ENCODE measurements around the gene NFIB. TPM values are rescaled to one million over a fixed set of nuclear protein-coding genes. Genes with fewer than 3 reads are reported as not detected.

The NFIB gene
- total RNA-seq, 2 experiments from 2014 or later = not detected

GRCh38 chr9:14131356-14132088 lies 182.4 kb downstream of the NFIB start:
- Mint-ChIP-seq H3K4me3 (no peak overlapping the region), H3K27me3 (ENCODE audit: low read depth) (no peaks in the 10 kb centered on the region), H3K36me3 (ENCODE audit: low read depth) (no peaks in the 10 kb centered on the region), H3K27ac (no peak overlapping the region), H3K4me1 (ENCODE audit: low read depth) (no peaks in the 10 kb centered on the region), H3K9me3 (ENCODE audit: insufficient read depth) (no peaks in the 10 kb centered on the region)
- DNase-seq (no peak), ATAC-seq (no peak)
- ChIA-PET CTCF (no interaction called here), POLR2A (no interaction called here)

DNA sequence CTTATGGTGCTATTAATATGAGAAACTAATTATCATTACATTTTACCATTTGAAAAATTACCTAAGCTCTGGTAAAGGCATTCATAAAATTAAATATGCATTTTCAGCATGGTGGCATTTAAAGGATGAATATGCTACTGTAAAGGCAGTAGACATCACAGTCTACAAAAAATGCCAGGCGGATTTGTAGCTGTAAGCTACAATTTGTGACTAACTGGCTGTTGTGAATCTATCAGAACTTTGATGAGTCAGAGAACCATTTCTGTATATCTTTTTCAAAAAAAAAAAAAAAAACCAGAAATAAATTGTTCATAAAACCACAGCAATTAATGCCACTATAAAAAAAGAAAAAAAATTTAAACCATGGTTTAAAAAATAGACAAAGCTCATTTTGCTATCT lies 186.3 kb downstream of the NFIB start:
- Mint-ChIP-seq H3K4me1 (ENCODE audit: low read depth) (no peaks in the 10 kb centered on the region), H3K27me3 (ENCODE audit: low read depth) (no peaks in the 10 kb centered on the region), H3K4me3 (no peak overlapping the region), H3K36me3 (ENCODE audit: low read depth) (no peaks in the 10 kb centered on the region), H3K9me3 (ENCODE audit: insufficient read depth) (no peaks in the 10 kb centered on the region), H3K27ac (no peak overlapping the region)
- ATAC-seq (no peak), DNase-seq (no peak)
- ChIA-PET POLR2A (no interaction called here), CTCF (no interaction called here)

DNA sequence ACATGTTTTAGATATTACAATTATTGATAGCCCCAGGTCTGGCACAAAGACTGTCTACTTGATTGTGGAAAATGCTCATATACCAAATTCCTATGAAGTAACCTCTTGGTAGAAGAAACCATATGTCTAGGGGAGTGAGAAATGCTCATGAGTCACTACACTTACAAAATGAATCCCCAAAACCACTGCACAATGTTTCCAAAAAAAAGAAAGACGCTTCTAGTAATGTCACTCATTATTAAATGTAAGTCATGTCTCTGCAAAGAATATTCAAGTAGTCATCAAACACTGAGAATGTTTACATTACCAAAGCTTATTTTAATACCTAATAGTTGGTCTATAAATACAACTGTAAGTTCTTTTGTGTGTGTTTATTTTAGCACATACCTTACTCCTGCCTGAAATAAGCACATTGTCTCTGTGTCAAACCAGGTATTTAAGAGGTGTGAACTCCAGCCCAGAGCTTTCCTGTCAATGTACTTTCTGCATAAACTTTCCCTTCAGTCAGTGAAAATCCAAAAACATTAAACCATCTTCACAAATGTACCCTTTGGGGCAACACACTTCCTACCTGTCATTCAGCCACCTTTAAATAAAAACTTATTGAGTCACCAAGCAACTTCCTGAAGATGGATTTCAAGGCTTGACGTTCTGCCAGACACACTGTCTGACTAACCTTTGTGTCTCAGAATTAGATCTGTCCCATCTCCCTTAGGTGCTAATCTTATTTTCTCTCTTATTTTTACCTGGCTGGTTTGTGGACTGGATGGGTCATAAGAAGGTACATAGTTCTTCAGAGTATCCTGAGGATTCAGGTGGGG lies 194.0 kb downstream of the NFIB start:
- Mint-ChIP-seq H3K27ac (no peak overlapping the region), H3K4me3 (no peak overlapping the region), H3K27me3 (ENCODE audit: low read depth) (no peaks in the 10 kb centered on the region), H3K4me1 (ENCODE audit: low read depth) (no peaks in the 10 kb centered on the region), H3K36me3 (ENCODE audit: low read depth) (no peaks in the 10 kb centered on the region), H3K9me3 (ENCODE audit: insufficient read depth) (no peaks in the 10 kb centered on the region)
- CTCF ChIA-PET = no interaction called here
- DNase-seq (no peak), ATAC-seq (no peak)
- POLR2A ChIA-PET = no interaction called here

GRCh38 chr9:14112226-14112625 lies 201.7 kb downstream of the NFIB start:
- H3K4me3 Mint-ChIP-seq = no peak overlapping the region
- CTCF ChIA-PET = no interaction called here

DNA sequence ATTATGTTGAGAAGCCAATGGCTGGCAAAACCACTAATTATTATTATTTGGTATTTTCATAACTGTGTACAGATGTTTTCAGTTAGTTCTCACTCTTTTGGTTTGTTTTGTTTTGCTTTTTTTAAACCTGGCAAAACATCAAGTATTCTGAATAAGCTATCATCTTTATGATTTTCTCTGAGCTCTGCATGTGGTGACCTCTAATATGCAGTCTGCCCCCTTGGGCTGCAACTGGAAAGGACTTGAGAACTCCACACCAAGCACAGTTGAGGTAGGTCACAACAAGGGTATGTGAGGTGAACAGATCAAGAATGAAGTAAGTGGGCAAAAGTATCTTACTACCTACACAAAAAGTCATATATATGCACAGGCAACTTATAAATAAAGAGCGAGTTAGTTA lies 202.2 kb downstream of the NFIB start:
- DNase-seq (no peak), ATAC-seq (no peak)
- ChIA-PET CTCF (no interaction called here), POLR2A (no interaction called here)
- H3K9me3 Mint-ChIP-seq (ENCODE audit: insufficient read depth) = no peaks in the 10 kb centered on the region
- H3K4me3 Mint-ChIP-seq = no peak overlapping the region
- H3K4me1 Mint-ChIP-seq (ENCODE audit: low read depth) = no peaks in the 10 kb centered on the region
- no peaks in the 10 kb centered on the region for H3K27me3 Mint-ChIP-seq (ENCODE audit: low read depth)
- no peaks in the 10 kb centered on the region for H3K36me3 Mint-ChIP-seq (ENCODE audit: low read depth)
- H3K27ac Mint-ChIP-seq = no peak overlapping the region

More at GRCh38 chr9:14112226-14112625, 201.7 kb downstream of the NFIB start:
- H3K9me3 Mint-ChIP-seq (ENCODE audit: insufficient read depth) = no peaks in the 10 kb centered on the region
- no peaks in the 10 kb centered on the region for H3K4me1 Mint-ChIP-seq (ENCODE audit: low read depth)
- ATAC-seq = no peak
- no peak for DNase-seq
- H3K36me3 Mint-ChIP-seq (ENCODE audit: low read depth) = no peaks in the 10 kb centered on the region
- no peak overlapping the region for H3K27ac Mint-ChIP-seq
- H3K27me3 Mint-ChIP-seq (ENCODE audit: low read depth) = no peaks in the 10 kb centered on the region
- POLR2A ChIA-PET = no interaction called here

GRCh38 chr9:14107977-14108376 lies 206.0 kb downstream of the NFIB start:
- POLR2A ChIA-PET = no interaction called here
- no peak overlapping the region for H3K27ac Mint-ChIP-seq
- CTCF ChIA-PET = no interaction called here
- H3K27me3 Mint-ChIP-seq (ENCODE audit: low read depth) = no peaks in the 10 kb centered on the region
- no peak for ATAC-seq
- no peak for DNase-seq
- H3K36me3 Mint-ChIP-seq (ENCODE audit: low read depth) = no peaks in the 10 kb centered on the region
- no peaks in the 10 kb centered on the region for H3K9me3 Mint-ChIP-seq (ENCODE audit: insufficient read depth)
- no peak overlapping the region for H3K4me3 Mint-ChIP-seq
- H3K4me1 Mint-ChIP-seq (ENCODE audit: low read depth) = no peaks in the 10 kb centered on the region

GRCh38 chr9:14107495-14107894 lies 206.4 kb downstream of the NFIB start:
- CTCF ChIA-PET = no interaction called here
- DNase-seq = no peak
- POLR2A ChIA-PET = no interaction called here
- Mint-ChIP-seq H3K4me3 (no peak overlapping the region), H3K27ac (no peak overlapping the region), H3K36me3 (ENCODE audit: low read depth) (no peaks in the 10 kb centered on the region), H3K27me3 (ENCODE audit: low read depth) (no peaks in the 10 kb centered on the region), H3K9me3 (ENCODE audit: insufficient read depth) (no peaks in the 10 kb centered on the region), H3K4me1 (ENCODE audit: low read depth) (no peaks in the 10 kb centered on the region)
- no peak for ATAC-seq

DNA sequence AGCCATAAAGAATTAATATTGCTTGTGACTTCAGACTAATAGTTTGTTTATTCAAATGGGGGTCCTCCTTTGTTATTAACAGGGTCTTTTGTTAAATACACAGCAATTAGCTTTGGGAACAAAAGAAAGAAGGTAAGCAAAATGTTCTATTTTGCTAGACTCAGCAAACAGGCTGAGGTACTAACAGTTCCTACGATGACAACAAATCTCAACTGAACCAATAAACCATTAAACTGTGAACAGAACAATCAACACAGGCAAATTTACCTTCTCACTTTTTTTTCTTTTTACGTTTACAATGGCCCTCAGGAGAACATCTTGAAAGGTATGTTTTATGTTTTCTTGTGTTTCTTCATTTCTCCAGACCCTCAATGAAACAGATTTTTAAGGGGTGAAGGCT lies 207.2 kb downstream of the NFIB start:
- no peaks in the 10 kb centered on the region for H3K36me3 Mint-ChIP-seq (ENCODE audit: low read depth)
- no peak overlapping the region for H3K27ac Mint-ChIP-seq
- no peaks in the 10 kb centered on the region for H3K4me1 Mint-ChIP-seq (ENCODE audit: low read depth)
- H3K9me3 Mint-ChIP-seq (ENCODE audit: insufficient read depth) = no peaks in the 10 kb centered on the region
- H3K4me3 Mint-ChIP-seq = no peak overlapping the region
- no peaks in the 10 kb centered on the region for H3K27me3 Mint-ChIP-seq (ENCODE audit: low read depth)
- DNase-seq (no peak), ATAC-seq (no peak)
- POLR2A ChIA-PET = no interaction called here
- CTCF ChIA-PET = no interaction called here

GRCh38 chr9:14104496-14104895 lies 209.4 kb downstream of the NFIB start:
- H3K27me3 Mint-ChIP-seq (ENCODE audit: low read depth) = no peaks in the 10 kb centered on the region
- H3K36me3 Mint-ChIP-seq (ENCODE audit: low read depth) = no peaks in the 10 kb centered on the region
- H3K27ac Mint-ChIP-seq = no peak overlapping the region
- DNase-seq (no peak), ATAC-seq (no peak)
- no peaks in the 10 kb centered on the region for H3K4me1 Mint-ChIP-seq (ENCODE audit: low read depth)
- no peak overlapping the region for H3K4me3 Mint-ChIP-seq
- ChIA-PET CTCF (no interaction called here), POLR2A (no interaction called here)
- H3K9me3 Mint-ChIP-seq (ENCODE audit: insufficient read depth) = no peaks in the 10 kb centered on the region

- DNase-seq = no peak
- no peak for ATAC-seq
- Mint-ChIP-seq H3K9me3 (ENCODE audit: insufficient read depth) (no peaks in the 10 kb centered on the region), H3K27me3 (ENCODE audit: low read depth) (no peaks in the 10 kb centered on the region), H3K4me3 (no peak overlapping the region), H3K4me1 (ENCODE audit: low read depth) (no peaks in the 10 kb centered on the region), H3K27ac (no peak overlapping the region), H3K36me3 (ENCODE audit: low read depth) (no peaks in the 10 kb centered on the region)
- POLR2A ChIA-PET = no interaction called here
- CTCF ChIA-PET = no interaction called here
These were observed 210.8 kb downstream of the NFIB start for GRCh38 chr9:14103115-14103514.

DNA sequence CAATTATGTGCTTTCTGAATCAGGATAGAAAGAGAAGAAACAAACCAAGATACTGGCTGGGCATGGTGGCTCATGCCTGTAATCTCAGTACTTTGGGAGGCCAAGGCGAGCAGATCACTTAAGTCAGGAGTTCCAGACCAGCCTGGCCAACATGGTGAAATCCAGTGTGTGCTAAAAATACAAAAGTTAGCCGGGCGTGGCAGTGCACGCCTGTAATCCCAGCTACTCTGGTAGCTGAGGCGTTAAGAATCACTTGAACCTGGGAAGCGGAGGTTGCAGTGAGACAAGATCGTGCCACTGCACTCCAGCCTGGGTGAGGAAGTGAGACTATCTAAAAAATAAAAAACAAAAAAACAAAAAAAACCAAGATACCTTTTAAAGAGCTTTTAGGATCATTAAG lies 214.2 kb downstream of the NFIB start:
- no peak overlapping the region for H3K4me3 Mint-ChIP-seq
- H3K9me3 Mint-ChIP-seq (ENCODE audit: insufficient read depth) = no peaks in the 10 kb centered on the region
- DNase-seq (no peak), ATAC-seq (no peak)
- ChIA-PET POLR2A (no interaction called here), CTCF (no interaction called here)
- no peaks in the 10 kb centered on the region for H3K4me1 Mint-ChIP-seq (ENCODE audit: low read depth)
- H3K27me3 Mint-ChIP-seq (ENCODE audit: low read depth) = no peaks in the 10 kb centered on the region
- no peak overlapping the region for H3K27ac Mint-ChIP-seq
- H3K36me3 Mint-ChIP-seq (ENCODE audit: low read depth) = no peaks in the 10 kb centered on the region

DNA sequence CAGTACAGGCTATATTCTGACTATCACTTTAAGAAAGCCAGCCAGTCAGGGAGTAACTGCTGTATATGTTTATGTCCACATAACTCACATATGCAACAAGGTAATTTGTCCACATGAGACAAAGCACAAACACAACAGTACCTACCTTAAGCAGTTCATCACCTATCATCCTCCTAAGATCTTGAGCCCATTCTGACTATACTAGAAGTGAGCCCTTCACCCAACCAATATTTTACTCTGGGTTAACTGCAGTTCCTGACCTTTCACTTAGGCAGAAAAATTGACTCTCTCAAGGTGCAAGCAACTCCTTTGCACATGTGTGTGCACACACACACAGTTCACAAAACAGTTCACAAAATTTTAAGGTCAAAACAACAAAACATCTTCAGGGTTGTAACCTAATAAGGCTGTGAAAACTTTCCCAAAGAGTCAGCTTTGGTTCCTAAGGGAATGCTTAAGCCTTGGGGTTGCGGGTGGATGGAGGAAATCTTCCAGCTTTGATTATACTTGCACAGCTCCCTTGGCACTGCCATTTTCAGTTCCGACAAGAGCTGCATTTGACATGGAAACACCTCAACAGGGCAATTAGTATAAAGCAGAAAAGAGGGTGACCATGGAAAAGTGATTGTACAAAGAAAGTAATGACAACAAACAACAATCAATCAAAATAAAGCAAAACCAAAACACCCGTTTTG lies 215.3 kb downstream of the NFIB start:
- H3K27ac Mint-ChIP-seq = no peak overlapping the region
- CTCF ChIA-PET = no interaction called here
- H3K36me3 Mint-ChIP-seq (ENCODE audit: low read depth) = no peaks in the 10 kb centered on the region

More for the DNA sequence above, 215.3 kb downstream of the NFIB start:
- Mint-ChIP-seq H3K4me3 (no peak overlapping the region), H3K27me3 (ENCODE audit: low read depth) (no peaks in the 10 kb centered on the region), H3K4me1 (ENCODE audit: low read depth) (no peaks in the 10 kb centered on the region), H3K9me3 (ENCODE audit: insufficient read depth) (no peaks in the 10 kb centered on the region)
- ATAC-seq (no peak), DNase-seq (no peak)
- POLR2A ChIA-PET = no interaction called here
